Activated CD4-positive, alpha-beta T cell treated with anti-CD3 and anti-CD28 coated beads for 36 hours (primary cell): ENCODE data around the gene D2HGDH. TPM values are rescaled to one million over a fixed set of nuclear protein-coding genes. Genes with fewer than 3 reads are reported as not detected.
"Not testable (repeated sequence)": the region's sequence is repeated elsewhere in the genome, so short reads cannot be mapped to it uniquely, and the experiment has no call there.

ENCODE experiments used
- ATAC-seq: fragments of 200-7000 bp; cut with Tn5 transposase; one replicate; pipeline ENCODE4 v1.10.0; 2021; ENCODE audit warnings: mild to moderate bottlenecking, moderate library complexity
- CTCF ChIA-PET: fragments of 350-600 bp; sonication (Branson Sonifier 250); formaldehyde crosslinking; loops from one replicate; lab custom pipeline; 2021; ENCODE audit warnings: antibody characterized with exemption; lab: Charles Lee
- POLR2A ChIA-PET: fragments of 350-600 bp; sonication (Branson Sonifier 250); formaldehyde crosslinking; loops from one replicate; lab custom pipeline; 2021; ENCODE audit warnings: antibody characterized with exemption, inconsistent platforms; lab: Charles Lee
- DNase-seq: peaks from one replicate; pipeline ENCODE4 v3.0.0-alpha.2; 2020
- H3K27ac Mint-ChIP-seq: one replicate; pipeline ENCODE4 v1.8.0; 2021; ENCODE audit warnings: mixed read lengths
- H3K27me3 Mint-ChIP-seq: one replicate; pipeline ENCODE4 v1.8.0; 2021; ENCODE audit warnings: mixed read lengths
- H3K36me3 Mint-ChIP-seq: one replicate; pipeline ENCODE4 v1.8.0; 2021; ENCODE audit warnings: low read depth, mixed read lengths
- H3K4me1 Mint-ChIP-seq: one replicate; pipeline ENCODE4 v1.8.0; 2021; ENCODE audit warnings: mixed read lengths
- H3K4me3 Mint-ChIP-seq: one replicate; pipeline ENCODE4 v1.8.0; 2021; ENCODE audit warnings: mild to moderate bottlenecking, moderate library complexity, mixed read lengths
- H3K9me3 Mint-ChIP-seq: one replicate; pipeline ENCODE4 v1.8.0; 2021; ENCODE audit warnings: low read depth, mixed read lengths
- intact Hi-C, 2 experiments: fragments of 100-400 bp; cut with DNase I in 1 of 2; cut with micrococcal nuclease in 1 of 2; formaldehyde crosslinking; loops; one replicate each; pipeline versions ENCODE4 v1.14.2 to v1.15.1; 2022 to 2024; cut with DNase I, micrococcal nuclease
- total RNA-seq, 2 experiments: library from RNA; stranded (reverse); gene quantifications; one replicate each; pipeline ENCODE4 v1.2.3, GENCODE V29; 2021

D2HGDH gene
- total RNA-seq, 2 experiments from 2014 or later = 18.2 to 34.1 TPM

GRCh38 chr2:241777170-241777685 lies 42.8 kb downstream of the D2HGDH start:
- ChIA-PET CTCF (no interaction called here), POLR2A (no interaction called here)
- peaks cover 2% of the 10 kb centered on the region for H3K36me3 Mint-ChIP-seq

GRCh38 chr2:241777686-241778627 lies 43.5 kb downstream of the D2HGDH start:
- Mint-ChIP-seq H3K4me3 (no peak overlapping the region), H3K9me3 (peaks cover 4% of the 10 kb centered on the region), H3K27ac (no peak overlapping the region), H3K4me1 (no peaks in the 10 kb centered on the region), H3K36me3 (peaks cover 2% of the 10 kb centered on the region), H3K27me3 (no peaks in the 10 kb centered on the region)
- CTCF ChIA-PET = interaction anchor here (0.6 to 1.2 kb wide), 3 partner anchors 9 to 100 kb away, joined by 3 read pairs; no protein-coding TSS in a partner anchor
- DNase-seq (no peak), ATAC-seq (no peak)
- POLR2A ChIA-PET = no interaction called here
- intact Hi-C loops = no loop called here

More at GRCh38 chr2:241777170-241777685, 42.8 kb downstream of the D2HGDH start:
- H3K4me1 Mint-ChIP-seq = peaks cover 4% of the 10 kb centered on the region
- H3K9me3 Mint-ChIP-seq = peaks cover 2% of the 10 kb centered on the region
- no peak for DNase-seq
- ATAC-seq = no peak
- no peak overlapping the region for H3K4me3 Mint-ChIP-seq
- intact Hi-C loops = no loop called here
- no peaks in the 10 kb centered on the region for H3K27me3 Mint-ChIP-seq
- no peak overlapping the region for H3K27ac Mint-ChIP-seq

DNA sequence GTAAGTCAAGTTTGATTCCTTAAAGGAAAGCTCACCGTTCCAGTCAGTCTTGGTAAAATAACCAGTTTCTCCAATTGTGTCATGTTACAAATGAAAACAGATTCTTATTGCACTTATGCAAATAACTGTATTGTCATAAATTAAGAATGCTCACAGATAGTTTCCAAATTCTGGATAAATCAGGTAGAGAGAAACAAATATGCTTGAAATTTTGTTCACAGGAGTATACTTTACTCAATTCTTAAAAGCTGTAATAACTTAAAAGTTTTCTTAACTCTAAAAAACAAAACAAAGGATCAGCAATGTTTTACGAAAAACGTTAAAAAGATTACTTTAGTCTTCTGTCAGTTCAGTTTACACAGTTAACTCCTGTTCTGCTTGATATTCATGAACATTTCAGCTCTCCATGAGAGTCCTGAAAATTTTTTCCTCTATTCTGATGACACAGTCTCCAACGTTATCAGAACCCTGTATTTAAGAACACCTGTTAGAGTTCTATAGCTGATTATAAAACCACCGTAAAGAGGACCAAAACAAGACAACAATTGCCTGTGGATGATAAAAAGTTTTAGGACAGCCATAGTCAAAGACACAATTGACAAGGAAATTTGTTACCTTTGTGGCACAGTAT lies 46.6 kb downstream of the D2HGDH start:
- intact Hi-C loops = no loop called here
- POLR2A ChIA-PET = no interaction called here
- Mint-ChIP-seq H3K4me1 (no peaks in the 10 kb centered on the region), H3K27ac (no peak overlapping the region), H3K9me3 (peaks cover 4% of the 10 kb centered on the region), H3K36me3 (peaks cover 2% of the 10 kb centered on the region), H3K4me3 (no peak overlapping the region), H3K27me3 (no peaks in the 10 kb centered on the region)
- CTCF ChIA-PET = no interaction called here
- ATAC-seq (no peak), DNase-seq (no peak)

GRCh38 chr2:241782053-241782452 lies 47.6 kb downstream of the D2HGDH start:
- H3K4me3 Mint-ChIP-seq, ATAC-seq, DNase-seq, H3K27ac Mint-ChIP-seq, POLR2A ChIA-PET, H3K4me1 Mint-ChIP-seq, intact Hi-C loops, CTCF ChIA-PET, H3K36me3 Mint-ChIP-seq, H3K27me3 Mint-ChIP-seq, H3K9me3 Mint-ChIP-seq: not testable (repeated sequence)

DNA sequence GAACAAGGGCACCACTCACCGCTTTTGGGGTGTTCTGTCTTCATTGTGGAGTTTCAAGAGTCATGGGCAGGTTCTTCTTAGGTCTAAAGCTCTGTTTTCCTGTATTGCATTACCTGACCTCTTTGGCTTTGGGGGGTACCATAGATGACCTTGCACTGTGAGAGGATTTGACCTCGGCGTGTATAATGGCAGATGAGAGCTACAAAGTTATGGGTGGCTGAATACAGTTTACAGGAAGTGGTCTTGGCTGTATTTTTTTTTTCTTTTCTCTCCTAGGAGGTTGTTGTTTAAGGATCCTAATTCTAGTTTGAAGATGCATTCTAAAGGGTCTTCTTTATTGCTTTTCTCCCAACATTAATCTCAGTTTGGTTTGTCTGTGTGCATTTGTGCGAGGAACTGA lies 53.7 kb downstream of the D2HGDH start:
- POLR2A ChIA-PET = interaction anchor here (1.0 kb wide), 1 partner anchor 87 kb away, joined by 4 read pairs; the partner anchor contains the start of gene ING5
- intact Hi-C loops = loop anchor here in 1 of 2 experiments (1.0 to 2.0 kb wide), 3 partner anchors 56 to 177 kb away; no protein-coding TSS in a partner anchor
- Mint-ChIP-seq H3K9me3 (peaks cover 23% of the 10 kb centered on the region), H3K4me3 (no peak overlapping the region), H3K27me3 (peaks cover 3% of the 10 kb centered on the region), H3K4me1 (peaks cover 24% of the 10 kb centered on the region), H3K27ac (peak overlapping the region; percentile 79), H3K36me3 (peaks cover 3% of the 10 kb centered on the region)
- CTCF ChIA-PET = interaction anchor here (0.6 to 0.8 kb wide), 2 partner anchors 84 to 138 kb away, joined by 4 read pairs; no protein-coding TSS in a partner anchor
- DNase-seq (no peak), ATAC-seq (no peak)

GRCh38 chr2:241788572-241788971 lies 54.1 kb downstream of the D2HGDH start:
- H3K27me3 Mint-ChIP-seq = peaks cover 3% of the 10 kb centered on the region
- DNase-seq = peak; percentile 75
- H3K36me3 Mint-ChIP-seq = peaks cover 3% of the 10 kb centered on the region
- CTCF ChIA-PET = interaction anchor here (0.8 kb wide), 1 partner anchor 138 kb away, joined by 4 read pairs; no protein-coding TSS in a partner anchor
- H3K27ac Mint-ChIP-seq = peak overlapping the region; percentile 79
- peaks cover 23% of the 10 kb centered on the region for H3K9me3 Mint-ChIP-seq
- POLR2A ChIA-PET = interaction anchor here (0.6 to 1.0 kb wide), 3 partner anchors 16 to 87 kb away, joined by 3 to 4 read pairs (median 3); partner anchors contain the start of gene ING5
- ATAC-seq = peak; percentile 93
- peaks cover 24% of the 10 kb centered on the region for H3K4me1 Mint-ChIP-seq
- intact Hi-C loops = loop anchor here in 1 of 2 experiments (1.0 to 2.0 kb wide), 3 partner anchors 56 to 177 kb away; no protein-coding TSS in a partner anchor
- H3K4me3 Mint-ChIP-seq = no peak overlapping the region

GRCh38 chr2:241791385-241791784 lies 57.0 kb downstream of the D2HGDH start:
- Mint-ChIP-seq H3K4me1 (peaks cover 24% of the 10 kb centered on the region), H3K9me3 (peaks cover 23% of the 10 kb centered on the region)
- CTCF ChIA-PET, H3K36me3 Mint-ChIP-seq, DNase-seq, POLR2A ChIA-PET, intact Hi-C loops, ATAC-seq, H3K27ac Mint-ChIP-seq, H3K4me3 Mint-ChIP-seq, H3K27me3 Mint-ChIP-seq: not testable (repeated sequence)

GRCh38 chr2:241793385-241793784 lies 59.0 kb downstream of the D2HGDH start:
- DNase-seq = no peak
- Mint-ChIP-seq H3K9me3 (peaks cover 18% of the 10 kb centered on the region), H3K4me3 (no peak overlapping the region), H3K27ac (no peak overlapping the region), H3K4me1 (peaks cover 11% of the 10 kb centered on the region), H3K27me3 (peaks cover 3% of the 10 kb centered on the region), H3K36me3 (peaks cover 3% of the 10 kb centered on the region)
- no peak for ATAC-seq
- ChIA-PET CTCF (no interaction called here), POLR2A (no interaction called here)
- intact Hi-C loops = no loop called here

- peaks cover 1% of the 10 kb centered on the region for H3K4me1 Mint-ChIP-seq
- H3K27ac Mint-ChIP-seq = no peak overlapping the region
- ATAC-seq = no peak
- POLR2A ChIA-PET = no interaction called here
- H3K4me3 Mint-ChIP-seq = no peak overlapping the region
- H3K27me3 Mint-ChIP-seq = peaks cover 3% of the 10 kb centered on the region
- CTCF ChIA-PET = no interaction called here
- no peak for DNase-seq
- H3K9me3 Mint-ChIP-seq = peaks cover 10% of the 10 kb centered on the region
- intact Hi-C loops = no loop called here
- peaks cover 3% of the 10 kb centered on the region for H3K36me3 Mint-ChIP-seq
These were observed 59.9 kb downstream of the D2HGDH start for GRCh38 chr2:241794250-241794823.

- CTCF ChIA-PET = interaction anchor here (0.6 to 1.3 kb wide), 3 partner anchors 8 to 73 kb away, joined by 3 to 4 read pairs (median 3); no protein-coding TSS in a partner anchor
- peaks cover 8% of the 10 kb centered on the region for H3K9me3 Mint-ChIP-seq
- DNase-seq (no peak), ATAC-seq (no peak)
- intact Hi-C loops = no loop called here
- H3K4me3 Mint-ChIP-seq = no peak overlapping the region
- no peak overlapping the region for H3K27ac Mint-ChIP-seq
- peaks cover 3% of the 10 kb centered on the region for H3K27me3 Mint-ChIP-seq
- no peaks in the 10 kb centered on the region for H3K4me1 Mint-ChIP-seq
- no peaks in the 10 kb centered on the region for H3K36me3 Mint-ChIP-seq
- POLR2A ChIA-PET = no interaction called here
These were observed 60.9 kb downstream of the D2HGDH start for GRCh38 chr2:241795021-241795999.
